ENCODE data around the gene HDHD5. TPM values are rescaled to one million over a fixed set of nuclear protein-coding genes. Genes with fewer than 3 reads are reported as not detected.

Gene HDHD5
- total RNA-seq, 1 donor from 2014 or later = 52.6 TPM

- intact Hi-C loops (cut with micrococcal nuclease) = loop anchor here (10.0 kb wide), 1 partner anchor 49 kb away; no protein-coding TSS in a partner anchor
- Histone ChIP-seq H3K9me3 (replicated peaks) (no peaks in the 10 kb centered on the region), H3K4me3 (no peak overlapping the region), H3K27me3 (ENCODE audit: low read depth) (no peaks in the 10 kb centered on the region), H3K4me1 (peaks cover 35% of the 10 kb centered on the region), H3K27ac (replicated peaks) (no peak overlapping the region), H3K36me3 (peaks cover 64% of the 10 kb centered on the region)
- DNase-seq = no peak
- TF ChIP-seq CTCF (IDR thresholded peaks at IDR 0.05; ENCODE audit: borderline replicate concordance) = no peak
Measured at GRCh38 chr22:17143826-17144225, 15.3 kb downstream of the HDHD5 start.

GRCh38 chr22:17143101-17143500 is 16.0 kb downstream of the HDHD5 start:
- no peaks in the 10 kb centered on the region for H3K27me3 ChIP-seq (ENCODE audit: low read depth)
- intact Hi-C loops (cut with micrococcal nuclease) = loop anchor here (10.0 kb wide), 1 partner anchor 48 kb away; no protein-coding TSS in a partner anchor
- no peak for TF ChIP-seq CTCF (IDR thresholded peaks at IDR 0.05; ENCODE audit: borderline replicate concordance)
- no peak overlapping the region for H3K4me3 ChIP-seq
- no peak for DNase-seq
- no peak overlapping the region for H3K27ac ChIP-seq (replicated peaks)
- H3K36me3 ChIP-seq = peaks cover 62% of the 10 kb centered on the region
- H3K4me1 ChIP-seq = peaks cover 40% of the 10 kb centered on the region
- no peaks in the 10 kb centered on the region for H3K9me3 ChIP-seq (replicated peaks)

GRCh38 chr22:17140826-17141766 is 18.0 kb downstream of the HDHD5 start:
- intact Hi-C loops (cut with micrococcal nuclease) = loop anchor here (10.0 kb wide), 1 partner anchor 46 kb away; no protein-coding TSS in a partner anchor
- no peaks in the 10 kb centered on the region for H3K9me3 ChIP-seq (replicated peaks)
- H3K4me1 ChIP-seq = peaks cover 40% of the 10 kb centered on the region
- peaks cover 69% of the 10 kb centered on the region for H3K36me3 ChIP-seq
- DNase-seq = no peak
- no peak for TF ChIP-seq CTCF (IDR thresholded peaks at IDR 0.05; ENCODE audit: borderline replicate concordance)
- no peak overlapping the region for H3K4me3 ChIP-seq
- no peaks in the 10 kb centered on the region for H3K27me3 ChIP-seq (ENCODE audit: low read depth)
- H3K27ac ChIP-seq (replicated peaks) = peak overlapping the region; percentile 82

GRCh38 chr22:17140022-17140421 is 19.1 kb downstream of the HDHD5 start:
- peaks cover 62% of the 10 kb centered on the region for H3K36me3 ChIP-seq
- DNase-seq = no peak
- no peak for TF ChIP-seq CTCF (IDR thresholded peaks at IDR 0.05; ENCODE audit: borderline replicate concordance)
- no peak overlapping the region for H3K4me3 ChIP-seq
- no peaks in the 10 kb centered on the region for H3K9me3 ChIP-seq (replicated peaks)
- H3K27me3 ChIP-seq (ENCODE audit: low read depth) = no peaks in the 10 kb centered on the region
- intact Hi-C loops (cut with micrococcal nuclease) = loop anchor here (10.0 kb wide), 1 partner anchor 45 kb away; no protein-coding TSS in a partner anchor
- H3K27ac ChIP-seq (replicated peaks) = peak overlapping the region; percentile 82
- peaks cover 40% of the 10 kb centered on the region for H3K4me1 ChIP-seq

- Histone ChIP-seq H3K27me3 (ENCODE audit: low read depth) (no peaks in the 10 kb centered on the region), H3K9me3 (replicated peaks) (no peaks in the 10 kb centered on the region), H3K36me3 (peaks cover 47% of the 10 kb centered on the region), H3K4me1 (peaks cover 41% of the 10 kb centered on the region), H3K4me3 (no peak overlapping the region), H3K27ac (replicated peaks) (peak overlapping the region; percentile 82)
- intact Hi-C loops (cut with micrococcal nuclease) = no loop called here
- TF ChIP-seq CTCF (IDR thresholded peaks at IDR 0.05; ENCODE audit: borderline replicate concordance) = no peak
- no peak for DNase-seq
Measured at GRCh38 chr22:17138513-17138912, 20.6 kb downstream of the HDHD5 start.
